Kidney (tissue), 14 donors: Measurements from ENCODE around the gene CD4. TPM values are rescaled to one million over a fixed set of nuclear protein-coding genes. Genes with fewer than 3 reads are reported as not detected.

Experiments used
- DNase-seq, 5 donors: peaks; one replicate each; pipeline ENCODE4 v3.0.0-alpha.2; 2013 to 2020
- FAIRE-seq: peaks from 2 replicates; lab custom pipeline; 2012; peaks lifted over from hg19 to GRCh38; lab: Jason Lieb, UNC
- H3K27ac ChIP-seq, 2 donors: one replicate each; pipeline ENCODE4 v1.7.0; 2013; ENCODE audit warnings: low read depth in 2 of 2, low read length in 2 of 2, inconsistent platforms in 1 of 2
- H3K27me3 ChIP-seq: one replicate; pipeline ENCODE4 v1.7.1; 2013; ENCODE audit warnings: low read length, inconsistent platforms; ENCODE audit not compliant: control insufficient read depth, insufficient read depth
- H3K36me3 ChIP-seq, 3 donors: one replicate each; pipeline versions ENCODE4 v1.7.0 to v1.7.1; 2013; ENCODE audit warnings: low read length in 3 of 3, control low read depth in 1 of 3, inconsistent platforms in 1 of 3; ENCODE audit not compliant: insufficient read depth in 3 of 3, control insufficient read depth in 2 of 3
- H3K4me1 ChIP-seq, 3 donors: one replicate each; pipeline versions ENCODE4 v1.7.0 to v1.7.1; 2013; ENCODE audit warnings: low read length in 3 of 3, inconsistent platforms in 1 of 3, low read depth in 1 of 3; ENCODE audit not compliant: control insufficient read depth in 2 of 3, insufficient read depth in 2 of 3
- H3K4me3 ChIP-seq, 3 donors: one replicate each; pipeline versions ENCODE4 v1.7.0 to v1.8.1; 2013; ENCODE audit warnings: low read length in 3 of 3, control low read depth in 1 of 3, inconsistent platforms in 1 of 3
- H3K9ac ChIP-seq, 3 donors: one replicate each; pipeline versions ENCODE4 v1.7.0 to v1.7.1; 2013; ENCODE audit warnings: low read length in 3 of 3, control low read depth in 1 of 3, inconsistent platforms in 1 of 3
- H3K9me3 ChIP-seq, 3 donors: one replicate each; pipeline versions ENCODE4 v1.7.0 to v1.7.1; 2013; ENCODE audit warnings: low read length in 3 of 3, control low read depth in 1 of 3, inconsistent platforms in 1 of 3; ENCODE audit not compliant: control insufficient read depth in 2 of 3, insufficient read depth in 1 of 3
- intact Hi-C: fragments of 100-400 bp; cut with DNase I; formaldehyde crosslinking; loops from one replicate; pipeline ENCODE4 v1.11.1; 2022
- polyA plus RNA-seq: library from polyadenylated mRNA; stranded (reverse); fragments of 350-450 nt; fragmentation: Illumina TruSeq; extraction: RNeasy Lipid Tissue Mini Kit (QIAGEN cat#74804); gene quantifications from one replicate; pipeline ENCODE4 v1.2.3, GENCODE V29; 2014; ENCODE audit warnings: low read depth, low replicate concordance; ENCODE audit not compliant: insufficient read depth
- total RNA-seq: library from RNA; stranded (reverse); fragmentation: NEBNext Ultra II Directional; extraction: Animal tissue kit (Norgen Biotek cat#: 25700); gene quantifications from one replicate; pipeline ENCODE4 v1.2.1, GENCODE V29; 2021
- TF ChIP-seq, protein P1 (sequence below): IDR thresholded peaks from 3 replicates; pipeline ENCODE4 v1.5.1; 2012; ENCODE audit warnings: mild to moderate bottlenecking, moderate library complexity, borderline replicate concordance; ENCODE audit not compliant: insufficient read depth; ENCODE audit errors: extremely low read depth
- donor health status: control.
- donor health status: control.
- donor health status: control.
- donor health status: control.
- donor health status: control.
- donor health status: DM: yes; HTN: yes; CAD: no.
- donor health status: Normal renal cell carcinoma (clear cell type).

Gene CD4
- total and polyA plus RNA-seq, 2 donors from 2014 or later = 12.2 to 38.1 TPM

GRCh38 chr12:6773590-6774351, 15.6 kb upstream of the CD4 start:
- H3K9me3 ChIP-seq = no peaks in the 10 kb centered on the region
- no peak overlapping the region for H3K27ac ChIP-seq
- peak in 2 of 5 donors; percentile 29 to 38 for DNase-seq
- H3K4me1 ChIP-seq = peaks cover under 1 to 7% (median 6%) of the 10 kb centered on the region in 3 donors
- no peak overlapping the region for H3K4me3 ChIP-seq
- H3K27me3 ChIP-seq = no peaks in the 10 kb centered on the region
- peaks cover 0 to 4% (median 2%) of the 10 kb centered on the region in 3 donors for H3K36me3 ChIP-seq
- H3K9ac ChIP-seq = no peak overlapping the region
- intact Hi-C loops = no loop called here
- no peak for FAIRE-seq
- TF ChIP-seq, protein P1, sequence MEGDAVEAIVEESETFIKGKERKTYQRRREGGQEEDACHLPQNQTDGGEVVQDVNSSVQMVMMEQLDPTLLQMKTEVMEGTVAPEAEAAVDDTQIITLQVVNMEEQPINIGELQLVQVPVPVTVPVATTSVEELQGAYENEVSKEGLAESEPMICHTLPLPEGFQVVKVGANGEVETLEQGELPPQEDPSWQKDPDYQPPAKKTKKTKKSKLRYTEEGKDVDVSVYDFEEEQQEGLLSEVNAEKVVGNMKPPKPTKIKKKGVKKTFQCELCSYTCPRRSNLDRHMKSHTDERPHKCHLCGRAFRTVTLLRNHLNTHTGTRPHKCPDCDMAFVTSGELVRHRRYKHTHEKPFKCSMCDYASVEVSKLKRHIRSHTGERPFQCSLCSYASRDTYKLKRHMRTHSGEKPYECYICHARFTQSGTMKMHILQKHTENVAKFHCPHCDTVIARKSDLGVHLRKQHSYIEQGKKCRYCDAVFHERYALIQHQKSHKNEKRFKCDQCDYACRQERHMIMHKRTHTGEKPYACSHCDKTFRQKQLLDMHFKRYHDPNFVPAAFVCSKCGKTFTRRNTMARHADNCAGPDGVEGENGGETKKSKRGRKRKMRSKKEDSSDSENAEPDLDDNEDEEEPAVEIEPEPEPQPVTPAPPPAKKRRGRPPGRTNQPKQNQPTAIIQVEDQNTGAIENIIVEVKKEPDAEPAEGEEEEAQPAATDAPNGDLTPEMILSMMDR = no peak

DNA sequence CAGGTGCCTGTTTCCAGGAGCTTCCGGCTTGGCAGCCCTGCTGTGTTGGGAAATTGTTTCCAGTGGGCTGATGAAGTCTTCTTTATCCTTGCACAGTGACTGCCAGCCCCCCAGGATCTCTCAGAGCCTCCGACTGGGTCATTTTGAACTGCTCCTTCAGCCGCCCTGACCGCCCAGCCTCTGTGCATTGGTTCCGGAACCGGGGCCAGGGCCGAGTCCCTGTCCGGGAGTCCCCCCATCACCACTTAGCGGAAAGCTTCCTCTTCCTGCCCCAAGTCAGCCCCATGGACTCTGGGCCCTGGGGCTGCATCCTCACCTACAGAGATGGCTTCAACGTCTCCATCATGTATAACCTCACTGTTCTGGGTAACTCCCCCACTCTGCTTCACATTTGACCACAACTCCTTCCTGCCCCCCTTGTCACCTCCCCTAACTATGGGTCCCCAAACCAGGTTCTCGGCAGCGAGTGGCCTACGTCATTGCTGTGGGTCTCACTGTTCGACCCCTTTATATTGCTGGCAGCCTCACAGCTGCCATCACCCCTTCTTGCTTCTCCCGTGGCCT, 14.7 kb upstream of the CD4 start:
- intact Hi-C loops = no loop called here
- Histone ChIP-seq H3K9ac (no peak overlapping the region), H3K4me1 (peaks cover 0 to 12% (median 10%) of the 10 kb centered on the region in 3 donors), H3K4me3 (no peak overlapping the region), H3K9me3 (no peaks in the 10 kb centered on the region), H3K27me3 (no peaks in the 10 kb centered on the region), H3K36me3 (peaks cover 0 to 4% (median 2%) of the 10 kb centered on the region in 3 donors), H3K27ac (no peak overlapping the region)
- FAIRE-seq (no peak), DNase-seq (no peak)
- TF ChIP-seq, protein P1 = no peak

- Histone ChIP-seq H3K4me3 (no peak overlapping the region), H3K4me1 (peaks cover 0 to 15% (median 12%) of the 10 kb centered on the region in 3 donors), H3K27me3 (no peaks in the 10 kb centered on the region), H3K27ac (no peak overlapping the region), H3K9me3 (no peaks in the 10 kb centered on the region), H3K36me3 (peaks cover 0 to 4% (median 2%) of the 10 kb centered on the region in 3 donors), H3K9ac (no peak overlapping the region)
- no peak for FAIRE-seq
- DNase-seq = no peak
- intact Hi-C loops = no loop called here
- TF ChIP-seq, protein P1 = no peak
Observed at GRCh38 chr12:6775185-6776174, 13.8 kb upstream of the CD4 start.
